ENCODE results near the gene METTL1. TPM values are rescaled to one million over a fixed set of nuclear protein-coding genes. Genes with fewer than 3 reads are reported as not detected.
A peak's percentile ranks its signal among the peaks of the same experiment; 100 is the strongest.
"Not testable (repeated sequence)": the region's sequence is repeated elsewhere in the genome, so short reads cannot be mapped to it uniquely, and the experiment has no call there.

Gene METTL1
- total RNA-seq, result 10 to 100 TPM in 3 of 9 donors, 1 to 10 TPM in 5, under 1 TPM in 1; 0.95 to 16.6 (median 7.7) TPM
- 10 to 100 TPM in 1 of 2 donors, 1 to 10 TPM in 1; 9.4 to 28.5 TPM for polyA plus RNA-seq
- long read RNA-seq, donor 1, partial matches to known transcripts, result 0 of 3 reads
- long read RNA-seq, donor 1, other reads (novel, unspliced or antisense), result 0 of 3 reads
- long read RNA-seq, donor 2, transcript METTL1-202 (6 exons, 2,066 nt), result major isoform, 17 of 23 reads
- long read RNA-seq, donor 2, partial matches to known transcripts, result 1 of 23 reads
- long read RNA-seq, donor 2, other reads (novel, unspliced or antisense), result 4 of 23 reads
- long read RNA-seq, donor 3, partial matches to known transcripts, result 3 of 6 reads
- long read RNA-seq, donor 3, other reads (novel, unspliced or antisense), result 1 of 6 reads

DNA sequence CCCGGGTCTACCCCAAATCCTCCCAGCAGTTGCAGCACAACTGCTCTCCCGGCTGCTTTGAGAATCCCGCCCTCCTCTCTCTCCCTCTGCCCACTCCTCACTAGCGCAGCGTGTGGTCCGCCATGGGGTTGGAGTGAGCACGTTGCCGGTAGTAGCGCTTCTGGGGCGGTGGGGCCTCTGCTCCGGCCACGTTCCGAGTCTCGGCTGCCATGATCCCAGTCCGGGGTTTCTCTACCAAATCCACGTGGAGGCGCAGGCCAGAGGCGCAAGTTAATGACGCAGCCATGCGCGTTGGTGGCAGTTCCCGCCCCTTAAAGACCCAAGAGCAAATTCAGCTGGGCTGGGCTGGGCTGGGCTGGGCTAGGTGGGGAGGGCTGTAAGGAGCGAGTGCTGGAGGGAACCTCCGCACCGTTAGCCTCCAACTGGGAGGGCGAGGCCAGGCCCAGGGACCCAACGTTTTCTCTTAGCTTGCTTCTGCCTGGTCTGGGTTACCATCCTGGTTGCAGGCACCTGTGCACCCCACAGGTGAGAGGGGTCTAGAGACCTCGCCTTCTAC, at the start of gene METTL1:
Gene METTL1, minus strand, starts transcription at position 233 of the 556 bp plus-strand sequence. Its CDS starts 22 bp downstream, at position 211.
- 0% methylated on average over 27 to 28 of the region's 28 CpGs for WGBS, 4 donors
- Histone ChIP-seq H3K9me3 (no peaks in the 10 kb centered on the region), H3K36me3 (peaks cover 0 to 36% (median 11%) of the 10 kb centered on the region in 9 donors), H3K4me1 (peaks cover 0 to 30% (median 16%) of the 10 kb centered on the region in 12 donors), H3K27me3 (peaks cover 0 to 6% (median 0%) of the 10 kb centered on the region in 9 donors), H3K27ac (peak within 1 kb of the TSS; percentile 41 to 95 (median 90)), H3K4me3 (peak within 1 kb of the TSS; percentile 59 to 94 (median 74))
- intact Hi-C loops (cut with DNase I), result loop anchor here in 1 of 10 donors (1.0 kb wide), 1 partner anchor 20 kb away; the partner anchor contains the start of gene CDK4
- peak; percentile 93 to 96 (median 95) for DNase-seq
- ATAC-seq, result peak; percentile 94 to 98 (median 95)
- TF ChIP-seq POLR2A (IDR thresholded peaks at IDR 0.05), result peak in 1 of 2 donors; percentile 49
- TF ChIP-seq, protein P1, sequence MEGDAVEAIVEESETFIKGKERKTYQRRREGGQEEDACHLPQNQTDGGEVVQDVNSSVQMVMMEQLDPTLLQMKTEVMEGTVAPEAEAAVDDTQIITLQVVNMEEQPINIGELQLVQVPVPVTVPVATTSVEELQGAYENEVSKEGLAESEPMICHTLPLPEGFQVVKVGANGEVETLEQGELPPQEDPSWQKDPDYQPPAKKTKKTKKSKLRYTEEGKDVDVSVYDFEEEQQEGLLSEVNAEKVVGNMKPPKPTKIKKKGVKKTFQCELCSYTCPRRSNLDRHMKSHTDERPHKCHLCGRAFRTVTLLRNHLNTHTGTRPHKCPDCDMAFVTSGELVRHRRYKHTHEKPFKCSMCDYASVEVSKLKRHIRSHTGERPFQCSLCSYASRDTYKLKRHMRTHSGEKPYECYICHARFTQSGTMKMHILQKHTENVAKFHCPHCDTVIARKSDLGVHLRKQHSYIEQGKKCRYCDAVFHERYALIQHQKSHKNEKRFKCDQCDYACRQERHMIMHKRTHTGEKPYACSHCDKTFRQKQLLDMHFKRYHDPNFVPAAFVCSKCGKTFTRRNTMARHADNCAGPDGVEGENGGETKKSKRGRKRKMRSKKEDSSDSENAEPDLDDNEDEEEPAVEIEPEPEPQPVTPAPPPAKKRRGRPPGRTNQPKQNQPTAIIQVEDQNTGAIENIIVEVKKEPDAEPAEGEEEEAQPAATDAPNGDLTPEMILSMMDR (IDR thresholded peaks at IDR 0.05), result no peak

DNA sequence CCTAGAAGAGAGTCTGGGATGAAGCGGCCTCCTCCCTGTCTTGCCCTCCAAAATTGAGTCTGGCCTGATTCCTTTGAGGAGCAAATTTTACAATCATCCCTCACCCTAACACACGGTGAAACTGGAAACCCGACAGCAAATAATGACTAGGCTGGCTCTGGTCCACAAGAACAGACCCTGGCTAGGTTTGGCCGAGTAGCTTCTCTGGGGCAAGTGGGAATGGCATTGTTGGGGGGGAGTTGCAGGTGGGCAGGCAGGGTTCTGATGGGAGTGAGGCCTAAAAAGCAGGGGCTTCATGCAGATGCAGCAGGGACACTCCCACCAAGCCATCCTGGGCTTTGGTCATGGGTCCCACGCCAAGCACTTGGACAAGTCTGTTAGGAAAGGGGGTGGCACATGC, 49.1 kb upstream of the METTL1 start:
- 79 to 90% (median 84%) methylated on average over 3 to 5 of the region's 5 CpGs for WGBS, 4 donors
- ATAC-seq; H3K27me3 ChIP-seq; H3K9me3 ChIP-seq; H3K4me3 ChIP-seq; DNase-seq; intact Hi-C loops (cut with DNase I): not testable (repeated sequence)
- peaks cover 2 to 63% (median 50%) of the 10 kb centered on the region in 12 donors for H3K4me1 ChIP-seq
- H3K36me3 ChIP-seq, result peaks cover 5 to 79% (median 72%) of the 10 kb centered on the region in 9 donors
- H3K27ac ChIP-seq, result peak overlapping the region in 5 of 12 donors; percentile 59 to 74 (median 66)

DNA sequence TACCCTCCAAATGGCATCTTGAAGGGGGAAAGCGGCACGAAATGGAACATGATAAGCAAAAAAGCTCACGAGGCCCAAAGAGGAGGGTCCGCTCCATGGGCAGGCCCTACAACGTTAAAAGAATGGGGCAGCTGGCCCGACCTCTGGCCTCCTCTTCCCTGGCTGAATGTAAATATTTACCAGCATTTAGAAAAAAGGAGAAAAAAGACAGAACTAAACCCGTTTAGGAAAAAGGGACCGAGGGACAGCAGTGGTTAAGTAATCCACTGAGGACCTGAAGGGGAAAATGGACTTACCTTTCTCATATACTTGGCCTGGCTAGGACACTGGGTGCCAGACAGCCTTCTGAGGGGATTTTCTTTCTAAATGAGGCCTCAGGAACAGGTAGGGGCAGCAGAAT, 48.2 kb upstream of the METTL1 start:
- H3K9me3 ChIP-seq; ATAC-seq; H3K4me3 ChIP-seq; intact Hi-C loops (cut with DNase I); H3K27me3 ChIP-seq; DNase-seq: not testable (repeated sequence)
- peak overlapping the region in 2 of 12 donors; percentile 33 to 66 for H3K27ac ChIP-seq
- peaks cover 5 to 76% (median 63%) of the 10 kb centered on the region in 9 donors for H3K36me3 ChIP-seq
- peaks cover 7 to 66% (median 56%) of the 10 kb centered on the region in 12 donors for H3K4me1 ChIP-seq
- 78 to 84% (median 80%) methylated on average over 8 of the region's 8 CpGs for WGBS, 4 donors

DNA sequence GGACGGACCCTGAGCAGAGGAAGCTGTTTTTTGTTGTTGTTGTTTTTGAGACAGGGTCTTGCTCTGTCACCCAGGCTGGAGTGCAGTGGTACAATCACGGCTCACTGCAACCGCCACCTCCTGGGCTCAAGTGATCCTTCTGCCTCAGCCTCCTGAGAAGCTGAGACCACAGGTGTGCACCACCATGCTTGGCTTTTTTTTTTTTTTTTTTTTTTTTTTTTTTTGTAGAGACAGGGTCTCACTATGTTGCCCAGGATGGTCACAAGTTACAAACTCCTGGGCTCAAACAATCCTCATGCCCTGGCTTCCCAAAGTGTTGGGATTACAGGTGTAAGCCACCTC, 46.1 kb upstream of the METTL1 start:
- 77 to 86% (median 83%) methylated on average over 3 of the region's 3 CpGs for WGBS, 4 donors
- H3K27me3 ChIP-seq; H3K9me3 ChIP-seq; H3K4me3 ChIP-seq; DNase-seq; ATAC-seq; intact Hi-C loops (cut with DNase I): not testable (repeated sequence)
- H3K27ac ChIP-seq, result peak overlapping the region; percentile 35 to 87 (median 70)
- peaks cover 7 to 67% (median 56%) of the 10 kb centered on the region in 12 donors for H3K4me1 ChIP-seq
- peaks cover 0 to 56% (median 42%) of the 10 kb centered on the region in 9 donors for H3K36me3 ChIP-seq

DNA sequence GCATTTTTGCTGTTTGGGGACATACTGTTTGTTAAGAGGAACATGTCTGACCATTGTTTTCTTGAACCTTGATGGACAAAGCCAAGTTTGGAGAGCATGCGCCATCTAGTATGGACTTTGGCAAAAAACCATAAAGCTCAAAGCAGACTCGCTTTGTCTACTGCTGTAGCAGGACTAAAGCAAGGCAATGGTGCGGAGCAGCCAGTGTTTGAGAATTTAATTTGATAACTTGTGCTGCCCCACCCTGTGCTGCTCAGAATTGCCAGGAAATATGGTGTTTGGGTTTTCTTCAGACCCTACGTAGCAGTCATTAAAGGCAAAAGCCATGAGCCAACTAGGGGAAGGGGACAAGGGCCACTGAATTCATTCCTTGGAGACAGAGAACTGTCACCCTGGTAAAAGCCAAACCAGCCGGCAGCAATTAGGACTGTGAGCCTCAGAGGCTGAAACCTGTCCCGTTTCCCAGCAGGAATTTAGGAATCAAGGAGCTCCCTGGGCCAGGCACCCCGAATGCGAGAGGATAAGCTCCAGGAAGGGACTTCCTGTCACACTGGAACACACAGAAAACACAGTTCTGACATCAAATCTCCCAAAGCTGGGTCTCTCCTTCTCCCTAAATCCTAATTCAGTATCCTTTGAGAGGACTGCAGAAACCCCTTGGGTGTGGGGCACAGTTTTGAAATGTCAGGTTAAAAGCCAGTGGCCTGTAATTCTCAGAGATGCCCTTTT, 45.5 kb upstream of the METTL1 start:
- peak in 3 of 4 donors; percentile 6 to 27 (median 27) for ATAC-seq
- Histone ChIP-seq H3K9me3 (no peaks in the 10 kb centered on the region), H3K4me1 (peaks cover 7 to 62% (median 52%) of the 10 kb centered on the region in 12 donors), H3K36me3 (peaks cover 0 to 56% (median 42%) of the 10 kb centered on the region in 9 donors), H3K4me3 (no peak overlapping the region), H3K27me3 (no peaks in the 10 kb centered on the region), H3K27ac (peak overlapping the region; percentile 35 to 87 (median 70))
- 44 to 67% (median 62%) methylated on average over 5 to 8 of the region's 8 CpGs for WGBS, 4 donors
- TF ChIP-seq POLR2A (IDR thresholded peaks at IDR 0.05), result no peak
- TF ChIP-seq, protein P1 (IDR thresholded peaks at IDR 0.05), result no peak
- intact Hi-C loops (cut with DNase I), result no loop called here
- DNase-seq, result no peak

Data from heart left ventricle (tissue), 16 donors.